ENCODE measurements around the gene PHLDB1. TPM values are rescaled to one million over a fixed set of nuclear protein-coding genes. Genes with fewer than 3 reads are reported as not detected.
A peak's percentile ranks its signal among the peaks of the same experiment; 100 is the strongest.

Gene PHLDB1
- 100 to 1,000 TPM in 3 of 6 donors, 10 to 100 TPM in 3; 45.5 to 188 (median 100) TPM for total RNA-seq

DNA sequence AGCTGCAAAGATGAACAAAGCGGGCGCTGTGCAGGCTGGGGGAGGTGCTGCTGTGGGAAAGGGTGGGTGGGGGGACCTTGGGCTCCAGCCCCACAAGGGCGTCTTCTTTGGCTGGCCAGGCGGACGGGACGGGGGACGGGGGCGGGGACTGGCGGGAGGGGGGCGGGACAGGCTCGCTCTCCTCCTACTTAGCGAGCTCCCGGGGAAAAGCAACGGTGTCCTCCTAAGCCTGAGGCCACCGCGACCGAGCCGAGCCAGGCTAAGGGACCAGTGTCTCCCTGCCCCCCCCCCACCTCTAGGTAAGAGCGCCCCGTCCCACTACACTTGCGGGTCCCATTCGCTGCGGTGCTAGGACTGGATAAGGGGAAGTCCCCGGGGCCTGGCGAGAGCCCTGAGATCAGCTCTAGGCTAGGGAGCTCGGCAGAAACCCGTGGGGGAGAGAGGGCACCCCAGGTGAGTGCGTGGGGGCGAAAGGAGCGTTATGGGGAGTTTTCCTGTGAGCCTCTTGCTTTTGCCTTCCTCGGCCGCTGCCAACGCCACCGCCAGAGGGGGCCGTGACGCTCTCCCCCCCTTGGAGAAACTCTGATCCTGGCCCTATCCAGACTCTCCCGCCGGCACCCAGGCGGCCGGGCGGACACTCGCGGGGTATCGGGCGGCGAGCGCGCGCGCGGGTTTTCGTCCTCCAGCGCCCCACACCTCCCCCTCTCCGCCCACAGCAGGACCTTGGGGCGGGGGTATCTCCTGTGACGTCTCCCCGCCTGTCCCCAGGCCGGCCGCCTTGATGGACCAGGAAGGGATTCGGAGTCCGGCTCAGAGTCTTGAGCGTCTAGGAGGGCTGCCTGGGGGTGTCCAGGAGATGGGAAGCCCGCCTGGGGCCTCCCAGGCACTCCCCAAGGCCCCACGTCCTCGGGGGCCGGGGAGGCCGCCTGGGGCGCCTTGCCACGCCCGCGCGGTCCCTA lies at the start of gene PHLDB1:
TSS of gene PHLDB1 (plus strand) at position 215 of the 959 bp plus-strand sequence. CDS start 6,222 bp downstream, outside the sequence.
- DNase-seq (peak; percentile 50 to 93), ATAC-seq (ENCODE audit: low FRiP score in 2 of 2) (peak; percentile 48 to 68)
- peaks cover 44 to 67% (median 55%) of the 10 kb centered on the region in 4 donors for H3K4me1 ChIP-seq
- H3K9me3 ChIP-seq, result no peaks in the 10 kb centered on the region
- H3K27me3 ChIP-seq, result peaks cover 0 to 10% (median 3%) of the 10 kb centered on the region in 4 donors
- TF ChIP-seq POLR2A (IDR thresholded peaks at IDR 0.05) (peak in 2 of 4 donors; percentile 37 to 43), POLR2AphosphoS5 (IDR thresholded peaks at IDR 0.05) (peak in 1 of 2 donors; percentile 63), EP300 (IDR thresholded peaks at IDR 0.05) (no peak)
- TF ChIP-seq, protein P1, sequence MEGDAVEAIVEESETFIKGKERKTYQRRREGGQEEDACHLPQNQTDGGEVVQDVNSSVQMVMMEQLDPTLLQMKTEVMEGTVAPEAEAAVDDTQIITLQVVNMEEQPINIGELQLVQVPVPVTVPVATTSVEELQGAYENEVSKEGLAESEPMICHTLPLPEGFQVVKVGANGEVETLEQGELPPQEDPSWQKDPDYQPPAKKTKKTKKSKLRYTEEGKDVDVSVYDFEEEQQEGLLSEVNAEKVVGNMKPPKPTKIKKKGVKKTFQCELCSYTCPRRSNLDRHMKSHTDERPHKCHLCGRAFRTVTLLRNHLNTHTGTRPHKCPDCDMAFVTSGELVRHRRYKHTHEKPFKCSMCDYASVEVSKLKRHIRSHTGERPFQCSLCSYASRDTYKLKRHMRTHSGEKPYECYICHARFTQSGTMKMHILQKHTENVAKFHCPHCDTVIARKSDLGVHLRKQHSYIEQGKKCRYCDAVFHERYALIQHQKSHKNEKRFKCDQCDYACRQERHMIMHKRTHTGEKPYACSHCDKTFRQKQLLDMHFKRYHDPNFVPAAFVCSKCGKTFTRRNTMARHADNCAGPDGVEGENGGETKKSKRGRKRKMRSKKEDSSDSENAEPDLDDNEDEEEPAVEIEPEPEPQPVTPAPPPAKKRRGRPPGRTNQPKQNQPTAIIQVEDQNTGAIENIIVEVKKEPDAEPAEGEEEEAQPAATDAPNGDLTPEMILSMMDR (IDR thresholded peaks at IDR 0.05), result peak in 5 of 6 experiments; percentile 41 to 63 (median 58)
- H3K27ac ChIP-seq, result peak within 1 kb of the TSS; percentile 90 to 96 (median 94)
- peak within 1 kb of the TSS; percentile 48 to 80 (median 70) for H3K4me3 ChIP-seq
- peaks cover 0 to 5% (median 0%) of the 10 kb centered on the region in 4 donors for H3K36me3 ChIP-seq
- 0% methylated on average over 1 to 45 of the region's 72 CpGs for WGBS, 2 donors

DNA sequence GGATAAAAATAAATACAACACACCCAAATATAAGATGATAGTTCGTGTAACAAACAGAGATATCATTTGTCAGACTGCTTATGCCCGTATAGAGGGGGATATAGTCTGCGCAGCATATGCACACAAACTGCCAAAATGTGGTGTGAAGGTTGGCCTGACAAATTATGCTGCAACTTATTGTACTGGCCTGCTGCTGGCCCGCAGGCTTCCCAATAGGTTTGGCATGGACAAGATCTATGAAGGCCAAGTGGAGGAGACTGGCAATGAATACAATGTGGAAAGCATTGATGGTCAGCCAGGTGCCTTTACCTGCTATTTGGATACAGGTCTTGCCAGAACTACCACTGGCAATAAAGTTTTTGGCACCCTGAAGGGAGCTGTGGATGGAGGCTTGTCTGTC lies 46.6 kb upstream of the PHLDB1 start:
- Histone ChIP-seq H3K9me3 (no peaks in the 10 kb centered on the region), H3K36me3 (peaks cover 0 to 47% (median 9%) of the 10 kb centered on the region in 4 donors), H3K27ac (no peak overlapping the region), H3K4me1 (peaks cover 5 to 9% (median 8%) of the 10 kb centered on the region in 4 donors), H3K4me3 (no peak overlapping the region), H3K27me3 (no peaks in the 10 kb centered on the region)
- DNase-seq (no peak), ATAC-seq (ENCODE audit: low FRiP score in 2 of 2) (no peak)
- TF ChIP-seq POLR2A (IDR thresholded peaks at IDR 0.05) (no peak), EP300 (IDR thresholded peaks at IDR 0.05) (no peak), POLR2AphosphoS5 (IDR thresholded peaks at IDR 0.05) (no peak)
- TF ChIP-seq, protein P1 (IDR thresholded peaks at IDR 0.05), result no peak
- WGBS, 2 donors, result 84 to 95% methylated on average over 3 to 4 of the region's 4 CpGs

DNA sequence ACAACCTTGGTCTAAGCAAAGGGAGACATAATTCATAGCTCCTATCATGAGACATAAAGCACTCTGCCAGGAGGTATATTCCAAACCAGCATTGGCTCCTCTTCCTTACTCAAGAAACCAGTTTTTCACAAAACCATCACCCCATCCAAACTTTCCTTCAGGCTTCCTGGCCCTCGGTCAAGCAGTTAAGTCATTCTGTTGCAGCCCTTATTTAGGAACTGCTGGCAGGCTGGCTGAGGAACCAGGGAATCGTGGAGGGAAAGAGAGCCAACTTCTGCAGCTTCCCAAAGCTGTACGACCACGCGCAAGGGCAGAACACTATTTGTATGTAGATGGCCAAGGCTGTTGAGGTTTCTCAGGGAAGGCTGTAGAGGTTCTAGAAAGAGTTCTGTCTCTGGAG lies 42.4 kb upstream of the PHLDB1 start:
- TF ChIP-seq EP300 (IDR thresholded peaks at IDR 0.05) (no peak), POLR2AphosphoS5 (IDR thresholded peaks at IDR 0.05) (no peak), POLR2A (IDR thresholded peaks at IDR 0.05) (no peak)
- TF ChIP-seq, protein P1 (IDR thresholded peaks at IDR 0.05), result no peak
- Histone ChIP-seq H3K36me3 (peaks cover 0 to 7% (median 0%) of the 10 kb centered on the region in 4 donors), H3K27me3 (no peaks in the 10 kb centered on the region), H3K9me3 (no peaks in the 10 kb centered on the region), H3K4me1 (peaks cover 5 to 13% (median 10%) of the 10 kb centered on the region in 4 donors), H3K4me3 (peak overlapping the region in 3 of 4 donors; percentile 56 to 77 (median 65)), H3K27ac (peak overlapping the region in 3 of 4 donors; percentile 57 to 81 (median 69))
- ATAC-seq (ENCODE audit: low FRiP score in 2 of 2) (peak in 1 of 2 donors; percentile 59), DNase-seq (no peak)
- WGBS, 2 donors, result 50 to 84% methylated on average over 5 of the region's 5 CpGs

DNA sequence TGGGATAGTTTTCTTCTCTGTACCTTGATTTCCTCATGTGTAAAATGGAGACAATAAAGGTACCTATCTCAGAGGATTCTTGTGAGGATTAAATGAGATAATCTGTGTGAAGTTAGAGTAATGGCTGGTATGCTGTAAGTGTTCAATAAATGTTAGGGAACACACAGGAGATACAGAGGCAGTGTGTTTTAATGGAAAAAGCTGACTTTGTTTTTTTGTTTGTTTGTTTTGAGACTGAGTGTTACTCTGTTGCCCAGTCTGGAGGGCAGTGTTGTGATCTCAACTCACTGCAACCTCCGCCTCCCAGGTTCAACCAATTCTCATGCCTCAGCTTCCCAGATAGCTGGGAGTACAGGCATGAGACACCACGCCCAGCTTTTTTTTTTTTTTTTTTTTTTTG lies 37.7 kb upstream of the PHLDB1 start:
- Histone ChIP-seq H3K4me3 (no peak overlapping the region), H3K36me3 (no peaks in the 10 kb centered on the region), H3K27me3 (no peaks in the 10 kb centered on the region), H3K27ac (no peak overlapping the region), H3K9me3 (no peaks in the 10 kb centered on the region), H3K4me1 (peaks cover 20 to 35% (median 28%) of the 10 kb centered on the region in 4 donors)
- no peak for ATAC-seq (ENCODE audit: low FRiP score in 2 of 2)
- WGBS, 2 donors, result 83 to 94% methylated on average over 2 of the region's 2 CpGs
- DNase-seq, result no peak
- TF ChIP-seq, protein P1 (IDR thresholded peaks at IDR 0.05), result no peak
- no peak for TF ChIP-seq POLR2AphosphoS5 (IDR thresholded peaks at IDR 0.05)
- no peak for TF ChIP-seq EP300 (IDR thresholded peaks at IDR 0.05)
- TF ChIP-seq POLR2A (IDR thresholded peaks at IDR 0.05), result no peak

Data from upper lobe of left lung (tissue), 6 donors.